Measurements from ENCODE around the gene B3GNT3. TPM values are rescaled to one million over a fixed set of nuclear protein-coding genes. Genes with fewer than 3 reads are reported as not detected.

Gene B3GNT3
- total RNA-seq, 1 donor from 2014 or later = 0.36 TPM

DNA sequence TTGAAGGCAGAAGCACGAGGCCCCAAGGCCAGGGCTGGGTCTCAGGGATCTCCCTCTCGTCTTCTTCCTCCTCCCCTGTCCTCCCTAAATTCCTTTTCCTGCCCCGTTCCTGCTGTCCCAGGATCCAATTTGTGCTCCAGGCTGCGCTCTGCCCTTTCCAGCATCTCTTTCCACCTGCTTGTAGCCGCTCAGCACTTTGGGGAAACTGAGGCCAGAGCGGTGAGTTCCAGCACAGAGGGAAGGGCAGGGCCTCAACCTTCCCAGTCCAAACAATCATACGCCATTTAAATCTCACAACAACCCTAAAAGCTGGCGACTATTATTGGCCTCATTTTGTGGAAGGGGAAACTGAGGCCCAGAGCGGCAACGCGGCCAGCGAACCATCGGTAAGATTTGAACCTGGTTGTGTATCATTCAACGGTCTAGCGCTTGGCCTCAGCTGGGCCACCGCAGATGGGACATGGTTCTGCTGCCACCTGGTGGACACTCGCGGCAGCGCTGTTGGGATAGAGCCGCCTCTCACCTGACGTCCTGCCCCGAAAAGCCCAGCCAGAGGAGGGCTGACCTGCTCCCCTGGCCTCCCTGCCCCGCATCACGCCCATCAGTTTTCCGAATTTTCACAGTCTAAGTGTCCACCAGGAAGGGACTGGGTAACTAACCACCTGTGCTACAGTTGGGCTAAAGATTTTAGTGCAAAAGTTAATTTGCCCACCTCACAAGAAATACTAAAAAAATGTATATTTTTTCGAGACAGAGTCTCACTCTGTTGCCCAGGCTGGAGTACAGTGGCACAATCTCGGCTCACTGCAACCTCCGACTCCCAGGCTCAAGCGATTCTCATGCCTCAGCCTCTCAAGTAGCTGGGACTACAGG is 60.6 kb downstream of the B3GNT3 start:
- Mint-ChIP-seq H3K9me3 (ENCODE audit: unreplicated experiment) (no peaks in the 10 kb centered on the region), H3K36me3 (ENCODE audit: low read depth, unreplicated experiment) (no peaks in the 10 kb centered on the region), H3K4me1 (ENCODE audit: low read depth, unreplicated experiment) (peaks cover 4% of the 10 kb centered on the region), H3K4me3 (ENCODE audit: unreplicated experiment) (no peak overlapping the region), H3K27me3 (ENCODE audit: low read depth, unreplicated experiment) (peaks cover 5% of the 10 kb centered on the region), H3K27ac (ENCODE audit: unreplicated experiment) (no peak overlapping the region)
- Histone ChIP-seq H3K79me2 (ENCODE audit: insufficient read depth, low read length) (peaks cover 9% of the 10 kb centered on the region), H3K36me3 (ENCODE audit: insufficient read depth, low read length) (no peaks in the 10 kb centered on the region), H3K27me3 (ENCODE audit: insufficient read depth, low read length) (no peaks in the 10 kb centered on the region), H3K9ac (ENCODE audit: low read length) (no peak overlapping the region), H3K4me3 (ENCODE audit: insufficient read depth, low read depth, low read length) (no peak overlapping the region), H3K4me2 (ENCODE audit: low read length) (no peak overlapping the region), H3K9me3 (ENCODE audit: insufficient read depth, low read depth, low read length) (no peaks in the 10 kb centered on the region), H4K20me1 (ENCODE audit: insufficient read depth, low read length) (peaks cover 6% of the 10 kb centered on the region), H3K4me1 (ENCODE audit: insufficient read depth, low read length) (peaks cover 5% of the 10 kb centered on the region), H3K27ac (ENCODE audit: low read depth, low read length) (no peak overlapping the region), H2AFZ (ENCODE audit: low read depth, low read length) (no peak overlapping the region)
- no peak for TF ChIP-seq EZH2 (IDR thresholded peaks at IDR 0.05; ENCODE audit: insufficient read depth, low read length)
- TF ChIP-seq, protein P1, sequence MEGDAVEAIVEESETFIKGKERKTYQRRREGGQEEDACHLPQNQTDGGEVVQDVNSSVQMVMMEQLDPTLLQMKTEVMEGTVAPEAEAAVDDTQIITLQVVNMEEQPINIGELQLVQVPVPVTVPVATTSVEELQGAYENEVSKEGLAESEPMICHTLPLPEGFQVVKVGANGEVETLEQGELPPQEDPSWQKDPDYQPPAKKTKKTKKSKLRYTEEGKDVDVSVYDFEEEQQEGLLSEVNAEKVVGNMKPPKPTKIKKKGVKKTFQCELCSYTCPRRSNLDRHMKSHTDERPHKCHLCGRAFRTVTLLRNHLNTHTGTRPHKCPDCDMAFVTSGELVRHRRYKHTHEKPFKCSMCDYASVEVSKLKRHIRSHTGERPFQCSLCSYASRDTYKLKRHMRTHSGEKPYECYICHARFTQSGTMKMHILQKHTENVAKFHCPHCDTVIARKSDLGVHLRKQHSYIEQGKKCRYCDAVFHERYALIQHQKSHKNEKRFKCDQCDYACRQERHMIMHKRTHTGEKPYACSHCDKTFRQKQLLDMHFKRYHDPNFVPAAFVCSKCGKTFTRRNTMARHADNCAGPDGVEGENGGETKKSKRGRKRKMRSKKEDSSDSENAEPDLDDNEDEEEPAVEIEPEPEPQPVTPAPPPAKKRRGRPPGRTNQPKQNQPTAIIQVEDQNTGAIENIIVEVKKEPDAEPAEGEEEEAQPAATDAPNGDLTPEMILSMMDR (IDR thresholded peaks at IDR 0.05; ENCODE audit: insufficient read depth, low read depth, low read length) = peak; percentile 86
- FAIRE-seq = no peak
- peak; percentile 8 for DNase-seq (ENCODE audit: low read depth)

DNA sequence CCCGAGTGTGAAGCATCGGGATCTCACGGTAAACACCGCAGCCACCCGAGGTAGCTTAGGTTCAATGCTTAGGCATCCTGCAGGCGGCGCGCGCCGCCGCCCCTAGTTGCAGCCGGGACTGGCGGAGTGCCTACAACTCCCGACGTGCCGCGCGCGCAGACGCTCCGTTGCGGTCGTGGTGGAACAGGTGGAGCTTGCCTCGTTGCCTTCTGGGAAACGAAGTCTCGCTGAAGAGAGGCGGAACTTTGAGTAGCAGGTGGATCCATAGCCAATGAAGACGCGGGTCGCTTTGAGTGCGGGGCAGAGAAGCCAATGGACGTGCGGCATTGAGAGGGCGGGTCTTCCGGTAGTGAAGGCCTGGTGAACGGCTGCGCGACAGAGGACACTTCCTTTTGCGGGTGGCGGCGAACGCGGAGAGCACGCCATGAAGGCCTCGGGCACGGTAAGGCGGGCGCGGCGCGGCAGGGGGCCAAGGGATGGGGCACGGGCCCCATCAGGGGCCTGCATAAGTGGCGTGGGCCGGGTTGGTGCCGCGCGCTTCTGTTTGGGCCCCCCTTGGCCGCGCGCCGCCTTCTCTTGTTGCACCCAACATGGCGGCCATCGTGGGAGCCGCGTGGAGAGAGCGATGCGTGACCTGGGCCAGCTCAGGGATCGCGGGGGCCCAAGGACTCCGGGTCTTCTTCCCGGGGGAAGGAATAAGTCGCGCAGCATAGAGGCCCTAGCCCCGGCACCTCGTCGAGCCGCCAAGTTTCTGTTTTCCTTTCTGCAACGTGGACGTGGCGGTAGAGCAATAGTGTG is 64.8 kb downstream of the B3GNT3 start, which contains the start of gene RPL18A:
Gene RPL18A (plus strand): TSS at position 378 of the 798 bp plus-strand sequence. CDS start 47 bp downstream, at position 425.
- no peaks in the 10 kb centered on the region for H3K27me3 ChIP-seq (ENCODE audit: insufficient read depth, low read length)
- peak within 1 kb of the TSS; percentile 98 for H3K4me2 ChIP-seq (ENCODE audit: low read length)
- H3K4me1 ChIP-seq (ENCODE audit: insufficient read depth, low read length) = peaks cover 16% of the 10 kb centered on the region
- H3K27ac ChIP-seq (ENCODE audit: low read depth, low read length) = peak within 1 kb of the TSS; percentile 76
- DNase-seq (ENCODE audit: low read depth) (peak; percentile 99), FAIRE-seq (peak; percentile 43)
- H4K20me1 ChIP-seq (ENCODE audit: insufficient read depth, low read length) = peaks cover 48% of the 10 kb centered on the region
- TF ChIP-seq EZH2 (IDR thresholded peaks at IDR 0.05; ENCODE audit: insufficient read depth, low read length) = no peak
- TF ChIP-seq, protein P1 (IDR thresholded peaks at IDR 0.05; ENCODE audit: insufficient read depth, low read depth, low read length) = peak; percentile 84
- H3K27ac Mint-ChIP-seq (ENCODE audit: unreplicated experiment) = peak within 1 kb of the TSS; percentile 99
- peaks cover 28% of the 10 kb centered on the region for H3K36me3 ChIP-seq (ENCODE audit: insufficient read depth, low read length)
- peaks cover 36% of the 10 kb centered on the region for H3K79me2 ChIP-seq (ENCODE audit: insufficient read depth, low read length)
- peaks cover 5% of the 10 kb centered on the region for H3K27me3 Mint-ChIP-seq (ENCODE audit: low read depth, unreplicated experiment)
- peak within 1 kb of the TSS; percentile 99 for H3K9ac ChIP-seq (ENCODE audit: low read length)
- no peaks in the 10 kb centered on the region for H3K9me3 Mint-ChIP-seq (ENCODE audit: unreplicated experiment)
- peaks cover 21% of the 10 kb centered on the region for H3K36me3 Mint-ChIP-seq (ENCODE audit: low read depth, unreplicated experiment)
- no peaks in the 10 kb centered on the region for H3K9me3 ChIP-seq (ENCODE audit: insufficient read depth, low read depth, low read length)
- H3K4me3 Mint-ChIP-seq (ENCODE audit: unreplicated experiment) = peak within 1 kb of the TSS; percentile 99
- peak within 1 kb of the TSS; percentile 85 for H2AFZ ChIP-seq (ENCODE audit: low read depth, low read length)
- peak within 1 kb of the TSS; percentile 96 for H3K4me3 ChIP-seq (ENCODE audit: insufficient read depth, low read depth, low read length)
- H3K4me1 Mint-ChIP-seq (ENCODE audit: low read depth, unreplicated experiment) = peaks cover 13% of the 10 kb centered on the region

All from astrocyte (in vitro differentiated cells and primary cell).